Activated B cell treated with CpG ODN at 0.5 μM for 24 hours (primary cell): ENCODE results near the gene SULT1B1. TPM values are rescaled to one million over a fixed set of nuclear protein-coding genes. Genes with fewer than 3 reads are reported as not detected.

ENCODE experiments used
- ATAC-seq: fragments of 200-7000 bp; cut with Tn5 transposase; one replicate; pipeline ENCODE4 v1.10.0; 2021; ENCODE audit warnings: low read depth, mild to moderate bottlenecking, moderate library complexity
- CTCF ChIA-PET: fragments of 350-600 bp; sonication (Branson Sonifier 250); formaldehyde crosslinking; loops from one replicate; lab custom pipeline; 2021; ENCODE audit warnings: antibody characterized with exemption; lab: Charles Lee
- POLR2A ChIA-PET: fragments of 350-600 bp; sonication (Branson Sonifier 250); formaldehyde crosslinking; loops from one replicate; lab custom pipeline; 2021; ENCODE audit warnings: antibody characterized with exemption; lab: Charles Lee
- DNase-seq: peaks from one replicate; pipeline ENCODE4 v3.0.0; 2022
- H3K27ac Mint-ChIP-seq: one replicate; pipeline ENCODE4 v1.8.0; 2020; ENCODE audit warnings: mixed read lengths
- H3K27me3 Mint-ChIP-seq: one replicate; pipeline ENCODE4 v1.8.0; 2021; ENCODE audit warnings: mixed read lengths
- H3K36me3 Mint-ChIP-seq: one replicate; pipeline ENCODE4 v1.8.0; 2021; ENCODE audit warnings: low read depth, mixed read lengths
- H3K4me1 Mint-ChIP-seq: one replicate; pipeline ENCODE4 v1.8.0; 2021; ENCODE audit warnings: mixed read lengths
- H3K4me3 Mint-ChIP-seq: one replicate; pipeline ENCODE4 v1.8.0; 2020; ENCODE audit warnings: mild to moderate bottlenecking, mixed read lengths
- H3K9me3 Mint-ChIP-seq: one replicate; pipeline ENCODE4 v1.8.0; 2020; ENCODE audit warnings: mixed read lengths
- intact Hi-C: fragments of 100-400 bp; cut with micrococcal nuclease; formaldehyde crosslinking; loops from one replicate; pipeline ENCODE4 v1.15.1; 2024
- total RNA-seq: library from RNA; stranded (reverse); gene quantifications from 2 replicates; pipeline ENCODE4 v1.2.3, GENCODE V29; 2022
- TF ChIP-seq, protein P1 (sequence below): fragments of 200-600 bp; IDR thresholded peaks from one replicate; pipeline ENCODE4 v1.8.0; 2022; ENCODE audit warnings: antibody characterized with exemption, mild to moderate bottlenecking

SULT1B1 gene
- 0.02 and 0.04 TPM in 2 replicates for total RNA-seq

- CTCF ChIA-PET, result no interaction called here
- Mint-ChIP-seq H3K4me1 (no peaks in the 10 kb centered on the region), H3K9me3 (no peaks in the 10 kb centered on the region), H3K27ac (no peak within 1 kb of the TSS), H3K36me3 (no peaks in the 10 kb centered on the region), H3K27me3 (no peaks in the 10 kb centered on the region), H3K4me3 (no peak within 1 kb of the TSS)
- DNase-seq (no peak), ATAC-seq (no peak)
- TF ChIP-seq, protein P1, sequence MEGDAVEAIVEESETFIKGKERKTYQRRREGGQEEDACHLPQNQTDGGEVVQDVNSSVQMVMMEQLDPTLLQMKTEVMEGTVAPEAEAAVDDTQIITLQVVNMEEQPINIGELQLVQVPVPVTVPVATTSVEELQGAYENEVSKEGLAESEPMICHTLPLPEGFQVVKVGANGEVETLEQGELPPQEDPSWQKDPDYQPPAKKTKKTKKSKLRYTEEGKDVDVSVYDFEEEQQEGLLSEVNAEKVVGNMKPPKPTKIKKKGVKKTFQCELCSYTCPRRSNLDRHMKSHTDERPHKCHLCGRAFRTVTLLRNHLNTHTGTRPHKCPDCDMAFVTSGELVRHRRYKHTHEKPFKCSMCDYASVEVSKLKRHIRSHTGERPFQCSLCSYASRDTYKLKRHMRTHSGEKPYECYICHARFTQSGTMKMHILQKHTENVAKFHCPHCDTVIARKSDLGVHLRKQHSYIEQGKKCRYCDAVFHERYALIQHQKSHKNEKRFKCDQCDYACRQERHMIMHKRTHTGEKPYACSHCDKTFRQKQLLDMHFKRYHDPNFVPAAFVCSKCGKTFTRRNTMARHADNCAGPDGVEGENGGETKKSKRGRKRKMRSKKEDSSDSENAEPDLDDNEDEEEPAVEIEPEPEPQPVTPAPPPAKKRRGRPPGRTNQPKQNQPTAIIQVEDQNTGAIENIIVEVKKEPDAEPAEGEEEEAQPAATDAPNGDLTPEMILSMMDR, result no peak
- POLR2A ChIA-PET, result no interaction called here
- intact Hi-C loops, result no loop called here
These were observed at the start of gene SULT1B1 for GRCh38 chr4:69760455-69760854. Gene SULT1B1, minus strand, starts transcription at chr4:69760620. Its CDS starts 5,403 bp downstream, at chr4:69755217.

- H3K9me3 Mint-ChIP-seq, result no peaks in the 10 kb centered on the region
- intact Hi-C loops, result no loop called here
- no peaks in the 10 kb centered on the region for H3K4me1 Mint-ChIP-seq
- H3K36me3 Mint-ChIP-seq, result no peaks in the 10 kb centered on the region
- DNase-seq, result no peak
- no peaks in the 10 kb centered on the region for H3K27me3 Mint-ChIP-seq
- no peak overlapping the region for H3K27ac Mint-ChIP-seq
- H3K4me3 Mint-ChIP-seq, result no peak overlapping the region
- no peak for ATAC-seq
- ChIA-PET POLR2A (no interaction called here), CTCF (no interaction called here)
- TF ChIP-seq, protein P1, result no peak
These were observed 40.2 kb upstream of the SULT1B1 start for GRCh38 chr4:69800599-69800998.

DNA sequence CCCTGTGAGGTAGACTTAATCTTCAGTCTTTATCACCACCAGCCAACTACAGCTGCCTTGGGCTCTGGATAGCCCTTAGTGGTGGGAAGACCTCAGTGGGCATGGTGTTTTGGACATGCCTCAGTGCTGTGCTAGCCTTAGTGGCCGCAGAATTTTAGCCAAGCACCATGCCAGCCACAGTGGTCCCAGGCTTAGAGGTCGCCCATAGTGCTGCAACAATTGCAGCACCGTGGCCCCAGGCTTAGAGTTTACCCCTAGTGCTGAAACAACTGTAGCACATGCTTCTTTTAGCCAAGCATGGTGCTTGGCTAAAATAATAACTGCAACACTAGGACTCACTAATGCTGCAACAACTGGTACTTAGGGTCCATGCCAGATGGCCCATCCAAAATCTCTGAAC is 38.9 kb upstream of the SULT1B1 start:
- Mint-ChIP-seq H3K9me3 (no peaks in the 10 kb centered on the region), H3K27me3 (no peaks in the 10 kb centered on the region), H3K27ac (no peak overlapping the region), H3K4me3 (no peak overlapping the region), H3K36me3 (no peaks in the 10 kb centered on the region), H3K4me1 (no peaks in the 10 kb centered on the region)
- DNase-seq (no peak), ATAC-seq (no peak)
- intact Hi-C loops, result no loop called here
- TF ChIP-seq, protein P1, result no peak
- ChIA-PET POLR2A (no interaction called here), CTCF (no interaction called here)

DNA sequence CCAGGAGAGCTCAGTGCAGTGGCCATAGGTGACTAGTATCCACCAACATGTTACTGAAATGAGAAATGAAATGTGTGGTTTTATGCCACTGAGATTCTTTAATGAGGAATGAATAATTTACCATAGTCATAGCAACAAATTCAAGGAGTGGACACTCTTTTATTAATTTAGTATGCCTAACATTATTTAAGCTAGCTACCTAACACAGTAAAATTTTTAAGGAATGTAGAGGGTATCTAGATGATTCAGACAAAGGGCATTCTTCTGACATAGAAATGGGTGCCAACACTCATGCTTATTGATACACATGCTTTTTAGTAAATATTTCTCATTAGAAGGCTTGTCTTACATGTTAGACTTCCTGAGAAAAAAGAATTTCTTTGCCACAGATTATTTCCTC is 33.3 kb upstream of the SULT1B1 start:
- no peaks in the 10 kb centered on the region for H3K4me1 Mint-ChIP-seq
- no peak overlapping the region for H3K27ac Mint-ChIP-seq
- ATAC-seq, result no peak
- intact Hi-C loops, result no loop called here
- H3K9me3 Mint-ChIP-seq, result no peaks in the 10 kb centered on the region
- no peaks in the 10 kb centered on the region for H3K27me3 Mint-ChIP-seq
- DNase-seq, result no peak
- no peaks in the 10 kb centered on the region for H3K36me3 Mint-ChIP-seq
- CTCF ChIA-PET, result no interaction called here
- POLR2A ChIA-PET, result no interaction called here
- TF ChIP-seq, protein P1, result no peak
- no peak overlapping the region for H3K4me3 Mint-ChIP-seq

DNA sequence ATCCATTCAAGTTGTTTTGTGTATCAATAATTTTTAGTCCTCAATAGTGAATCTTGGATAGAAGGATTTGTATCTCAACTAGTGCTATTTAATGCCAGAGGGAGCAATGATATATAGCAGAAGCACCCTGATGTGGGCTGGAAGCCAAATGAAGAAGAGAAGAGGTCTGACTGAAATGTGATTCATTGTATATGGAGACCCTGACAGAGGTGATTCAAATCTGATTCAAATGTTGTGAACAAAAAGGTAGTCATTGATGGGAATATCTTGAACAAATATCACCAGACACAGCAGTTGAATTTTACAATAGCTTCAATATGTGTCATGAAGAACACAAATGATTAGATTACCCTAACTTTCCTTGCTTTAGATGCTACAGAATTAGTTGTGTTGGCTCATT is 27.5 kb upstream of the SULT1B1 start:
- CTCF ChIA-PET, result no interaction called here
- DNase-seq (no peak), ATAC-seq (no peak)
- Mint-ChIP-seq H3K27ac (no peak overlapping the region), H3K36me3 (no peaks in the 10 kb centered on the region), H3K27me3 (no peaks in the 10 kb centered on the region), H3K4me3 (no peak overlapping the region), H3K4me1 (no peaks in the 10 kb centered on the region), H3K9me3 (peaks cover 3% of the 10 kb centered on the region)
- POLR2A ChIA-PET, result no interaction called here
- TF ChIP-seq, protein P1, result no peak
- intact Hi-C loops, result no loop called here
